ENCODE measurements around the gene HID1.

Gene HID1

GRCh38 chr17:74925242-74925641 lies 47.3 kb downstream of the HID1 start:
- TF ChIP-seq CTCF (conservative IDR thresholded peaks at IDR 0.05; ENCODE audit: low read length): no peak
- H3K4me3 ChIP-seq (ENCODE audit: low read length): no peak overlapping the region
- no peak for DNase-seq (ENCODE audit: low read depth)

- no peak for DNase-seq (ENCODE audit: low read depth)
- no peak within 1 kb of the TSS for H3K4me3 ChIP-seq (ENCODE audit: low read length)
- TF ChIP-seq CTCF (conservative IDR thresholded peaks at IDR 0.05; ENCODE audit: low read length): no peak
Observed at GRCh38 chr17:74924250-74924948, 48.2 kb downstream of the HID1 start, which contains the start of gene OTOP2. OTOP2 (plus strand) TSS chr17:74924273; CDS start chr17:74924633, 360 bp downstream.

GRCh38 chr17:74923538-74924249 lies 48.9 kb downstream of the HID1 start:
- DNase-seq (ENCODE audit: low read depth): peak; percentile 13
- peak; percentile 46 for TF ChIP-seq CTCF (conservative IDR thresholded peaks at IDR 0.05; ENCODE audit: low read length)
- no peak overlapping the region for H3K4me3 ChIP-seq (ENCODE audit: low read length)

- DNase-seq (ENCODE audit: low read depth): no peak
- no peak within 1 kb of the TSS for H3K4me3 ChIP-seq (ENCODE audit: low read length)
- no peak for TF ChIP-seq CTCF (conservative IDR thresholded peaks at IDR 0.05; ENCODE audit: low read length)
Observed at GRCh38 chr17:74922694-74923537, 49.6 kb downstream of the HID1 start, which contains the start of gene USH1G. USH1G (minus strand) TSS chr17:74923255; CDS start chr17:74923073, 182 bp downstream.

GRCh38 chr17:74922172-74922571 lies 50.4 kb downstream of the HID1 start:
- TF ChIP-seq CTCF (conservative IDR thresholded peaks at IDR 0.05; ENCODE audit: low read length): no peak
- no peak overlapping the region for H3K4me3 ChIP-seq (ENCODE audit: low read length)
- no peak for DNase-seq (ENCODE audit: low read depth)

- DNase-seq (ENCODE audit: low read depth): no peak
- no peak for TF ChIP-seq CTCF (conservative IDR thresholded peaks at IDR 0.05; ENCODE audit: low read length)
- no peak overlapping the region for H3K4me3 ChIP-seq (ENCODE audit: low read length)
Observed at GRCh38 chr17:74921769-74922168, 50.8 kb downstream of the HID1 start.

All from AG10803 (cell line).